Panc1 (cell line): ENCODE measurements around the gene ACTL7B. TPM values are rescaled to one million over a fixed set of nuclear protein-coding genes. Genes with fewer than 3 reads are reported as not detected.

Experiments
- ATAC-seq: fragments of 200-7000 bp; cut with Tn5 transposase; 2 replicates; pipeline ENCODE4 v1.9.1; 2020; ENCODE audit warnings: mild to moderate bottlenecking, moderate library complexity
- BruUV-seq: library from RNA; stranded (reverse); fragments of 400-500 nt; replicated peaks from 2 replicates; lab custom pipeline; 2021; lab: Mats Ljungman, UMichigan
- CTCF ChIA-PET: fragments of 300-600 bp; sonication (Branson Sonifier 250); formaldehyde crosslinking; loops from one replicate; lab custom pipeline; 2022; ENCODE audit warnings: antibody characterized with exemption; lab: Charles Lee
- POLR2A ChIA-PET: fragments of 300-600 bp; sonication (Branson Sonifier 250); formaldehyde crosslinking; loops from one replicate; lab custom pipeline; 2022; ENCODE audit warnings: antibody characterized with exemption; lab: Charles Lee
- DNase-seq: peaks from one replicate; pipeline ENCODE4 v3.0.0-alpha.2; 2010; ENCODE audit warnings: low read depth, low spot score
- H3K27ac ChIP-seq: 2 replicates; pipeline ENCODE4 v1.5.1; 2011; ENCODE audit warnings: mild to moderate bottlenecking, low read length, inconsistent platforms
- H3K27me3 ChIP-seq: fragments of 200-500 bp; sonication (Bioruptor generic); 2 replicates; pipeline ENCODE4 v1.6.0; 2014; ENCODE audit warnings: low read length, inconsistent platforms; ENCODE audit not compliant: control insufficient read depth, insufficient read depth
- H3K36me3 ChIP-seq: fragments of 200-500 bp; sonication (Bioruptor generic); 2 replicates; pipeline ENCODE4 v1.5.1; 2014; ENCODE audit warnings: inconsistent platforms, mild to moderate bottlenecking, low read length, moderate library complexity; ENCODE audit not compliant: control insufficient read depth, insufficient read depth
- H3K4me1 ChIP-seq: 2 replicates; pipeline ENCODE4 v1.5.1; 2011; ENCODE audit warnings: inconsistent platforms, mild to moderate bottlenecking, low read length, moderate library complexity; ENCODE audit not compliant: control insufficient read depth, insufficient read depth
- H3K4me3 ChIP-seq, 2 experiments: 2 replicates each; pipeline ENCODE4 v1.5.1; 2011 to 2012; ENCODE audit warnings: low read depth in 2 of 2, low read length in 2 of 2, mild to moderate bottlenecking in 2 of 2, inconsistent platforms in 1 of 2, moderate library complexity in 1 of 2
- H3K9me3 ChIP-seq: fragments of 200-500 bp; sonication (Bioruptor generic); 2 replicates; pipeline ENCODE4 v1.5.1; 2014; ENCODE audit warnings: low read depth, mild to moderate bottlenecking, inconsistent platforms, low read length, moderate library complexity; ENCODE audit not compliant: control insufficient read depth, insufficient read depth
- POLR2AphosphoS5 ChIP-seq: IDR thresholded peaks from 2 replicates; pipeline ENCODE4 v1.6.1; 2012; ENCODE audit warnings: mild to moderate bottlenecking, low read depth, low read length, moderate library complexity
- SIN3A ChIP-seq: IDR thresholded peaks from 2 replicates; pipeline ENCODE4 v1.6.1; 2012; ENCODE audit warnings: low read depth, mild to moderate bottlenecking, low read length, moderate library complexity, borderline replicate concordance; ENCODE audit not compliant: insufficient read depth
- TCF7L2 ChIP-seq: IDR thresholded peaks from 2 replicates; pipeline ENCODE4 v1.6.1; 2011; ENCODE audit warnings: mild to moderate bottlenecking, low read depth, low read length, inconsistent platforms
- in situ Hi-C: cut with HindIII; loops from 2 replicates; pipeline ENCODE4 v1.10.0; 2016; ENCODE audit warnings: low sequenced_read_pairs, low pct_unique_long_range_greater_than_20kb
- intact Hi-C: fragments of 100-400 bp; cut with micrococcal nuclease; formaldehyde crosslinking; loops from one replicate; pipeline ENCODE4 v1.10.0; 2022; ENCODE audit not compliant: unreplicated experiment
- total RNA-seq: library from RNA; stranded (reverse); gene quantifications from one replicate; pipeline ENCODE4 v1.2.1, GENCODE V29; 2021; ENCODE audit not compliant: unreplicated experiment
- TF ChIP-seq, protein P1 (sequence below), 2 experiments: IDR thresholded peaks; 2 replicates each; pipeline ENCODE4 v1.6.1; 2011 to 2012; ENCODE audit warnings: low read depth in 2 of 2, control low read depth in 1 of 2, low read length in 1 of 2, mild to moderate bottlenecking in 1 of 2, moderate library complexity in 1 of 2; ENCODE audit not compliant: insufficient read depth in 1 of 2
- TF ChIP-seq, protein P2 (sequence below): fragments of 450-650 bp; IDR thresholded peaks from 2 replicates; pipeline ENCODE4 v1.5.1; 2017; ENCODE audit warnings: mild to moderate bottlenecking

ACTL7B gene
- total RNA-seq, 1 experiment from 2014 or later = not detected

DNA sequence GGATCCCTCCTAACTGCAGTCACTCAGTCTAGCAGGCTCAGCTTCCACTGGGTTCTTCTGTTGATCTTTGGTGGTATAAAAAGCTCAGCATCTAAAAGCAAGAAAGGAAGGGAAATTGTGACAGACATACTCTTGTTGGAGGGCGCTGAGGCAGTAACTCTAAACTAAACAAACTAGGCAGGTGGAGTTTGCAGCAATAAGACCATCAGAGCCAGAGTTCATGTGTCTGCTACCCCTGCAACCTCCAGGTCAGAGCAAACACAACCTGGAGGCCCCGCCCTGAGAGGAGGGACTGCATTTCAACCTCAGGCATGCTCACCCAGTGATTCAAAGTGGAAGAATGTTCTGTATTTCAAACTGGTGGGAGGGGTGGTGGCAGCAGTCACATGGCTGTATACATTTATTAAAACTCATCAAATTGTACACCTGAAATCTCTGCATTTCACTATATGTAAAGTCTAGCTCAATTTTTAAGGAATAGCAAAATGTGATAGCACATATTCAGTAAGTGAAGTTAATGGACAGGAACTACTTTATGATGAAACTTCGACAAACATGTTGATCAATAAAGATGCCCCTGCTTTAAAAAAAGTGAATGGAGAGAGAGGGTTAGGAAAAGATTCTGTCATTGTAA, 13.4 kb upstream of the ACTL7B start:
- in situ Hi-C loops (no loop called here), intact Hi-C loops (no loop called here)
- no peaks in the 10 kb centered on the region for H3K4me1 ChIP-seq
- TF ChIP-seq, protein P1, sequence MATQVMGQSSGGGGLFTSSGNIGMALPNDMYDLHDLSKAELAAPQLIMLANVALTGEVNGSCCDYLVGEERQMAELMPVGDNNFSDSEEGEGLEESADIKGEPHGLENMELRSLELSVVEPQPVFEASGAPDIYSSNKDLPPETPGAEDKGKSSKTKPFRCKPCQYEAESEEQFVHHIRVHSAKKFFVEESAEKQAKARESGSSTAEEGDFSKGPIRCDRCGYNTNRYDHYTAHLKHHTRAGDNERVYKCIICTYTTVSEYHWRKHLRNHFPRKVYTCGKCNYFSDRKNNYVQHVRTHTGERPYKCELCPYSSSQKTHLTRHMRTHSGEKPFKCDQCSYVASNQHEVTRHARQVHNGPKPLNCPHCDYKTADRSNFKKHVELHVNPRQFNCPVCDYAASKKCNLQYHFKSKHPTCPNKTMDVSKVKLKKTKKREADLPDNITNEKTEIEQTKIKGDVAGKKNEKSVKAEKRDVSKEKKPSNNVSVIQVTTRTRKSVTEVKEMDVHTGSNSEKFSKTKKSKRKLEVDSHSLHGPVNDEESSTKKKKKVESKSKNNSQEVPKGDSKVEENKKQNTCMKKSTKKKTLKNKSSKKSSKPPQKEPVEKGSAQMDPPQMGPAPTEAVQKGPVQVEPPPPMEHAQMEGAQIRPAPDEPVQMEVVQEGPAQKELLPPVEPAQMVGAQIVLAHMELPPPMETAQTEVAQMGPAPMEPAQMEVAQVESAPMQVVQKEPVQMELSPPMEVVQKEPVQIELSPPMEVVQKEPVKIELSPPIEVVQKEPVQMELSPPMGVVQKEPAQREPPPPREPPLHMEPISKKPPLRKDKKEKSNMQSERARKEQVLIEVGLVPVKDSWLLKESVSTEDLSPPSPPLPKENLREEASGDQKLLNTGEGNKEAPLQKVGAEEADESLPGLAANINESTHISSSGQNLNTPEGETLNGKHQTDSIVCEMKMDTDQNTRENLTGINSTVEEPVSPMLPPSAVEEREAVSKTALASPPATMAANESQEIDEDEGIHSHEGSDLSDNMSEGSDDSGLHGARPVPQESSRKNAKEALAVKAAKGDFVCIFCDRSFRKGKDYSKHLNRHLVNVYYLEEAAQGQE (IDR thresholded peaks at IDR 0.05; ENCODE audit: insufficient read depth in 1 of 2, low read depth in 2 of 2, low read length in 1 of 2) = no peak
- TF ChIP-seq, protein P2, sequence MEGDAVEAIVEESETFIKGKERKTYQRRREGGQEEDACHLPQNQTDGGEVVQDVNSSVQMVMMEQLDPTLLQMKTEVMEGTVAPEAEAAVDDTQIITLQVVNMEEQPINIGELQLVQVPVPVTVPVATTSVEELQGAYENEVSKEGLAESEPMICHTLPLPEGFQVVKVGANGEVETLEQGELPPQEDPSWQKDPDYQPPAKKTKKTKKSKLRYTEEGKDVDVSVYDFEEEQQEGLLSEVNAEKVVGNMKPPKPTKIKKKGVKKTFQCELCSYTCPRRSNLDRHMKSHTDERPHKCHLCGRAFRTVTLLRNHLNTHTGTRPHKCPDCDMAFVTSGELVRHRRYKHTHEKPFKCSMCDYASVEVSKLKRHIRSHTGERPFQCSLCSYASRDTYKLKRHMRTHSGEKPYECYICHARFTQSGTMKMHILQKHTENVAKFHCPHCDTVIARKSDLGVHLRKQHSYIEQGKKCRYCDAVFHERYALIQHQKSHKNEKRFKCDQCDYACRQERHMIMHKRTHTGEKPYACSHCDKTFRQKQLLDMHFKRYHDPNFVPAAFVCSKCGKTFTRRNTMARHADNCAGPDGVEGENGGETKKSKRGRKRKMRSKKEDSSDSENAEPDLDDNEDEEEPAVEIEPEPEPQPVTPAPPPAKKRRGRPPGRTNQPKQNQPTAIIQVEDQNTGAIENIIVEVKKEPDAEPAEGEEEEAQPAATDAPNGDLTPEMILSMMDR = no peak
- TF ChIP-seq SIN3A (no peak), TCF7L2 (no peak), POLR2AphosphoS5 (no peak)
- no peak overlapping the region for H3K27ac ChIP-seq
- peaks cover 4% of the 10 kb centered on the region; the same call in 1 of the 2 replicates for H3K36me3 ChIP-seq
- CTCF ChIA-PET = no interaction called here
- H3K27me3 ChIP-seq = no peaks in the 10 kb centered on the region
- POLR2A ChIA-PET = no interaction called here
- no peaks in the 10 kb centered on the region for H3K9me3 ChIP-seq
- BruUV-seq = no TSS peak
- DNase-seq = no peak
- H3K4me3 ChIP-seq = no peak overlapping the region
- no peak for ATAC-seq

DNA sequence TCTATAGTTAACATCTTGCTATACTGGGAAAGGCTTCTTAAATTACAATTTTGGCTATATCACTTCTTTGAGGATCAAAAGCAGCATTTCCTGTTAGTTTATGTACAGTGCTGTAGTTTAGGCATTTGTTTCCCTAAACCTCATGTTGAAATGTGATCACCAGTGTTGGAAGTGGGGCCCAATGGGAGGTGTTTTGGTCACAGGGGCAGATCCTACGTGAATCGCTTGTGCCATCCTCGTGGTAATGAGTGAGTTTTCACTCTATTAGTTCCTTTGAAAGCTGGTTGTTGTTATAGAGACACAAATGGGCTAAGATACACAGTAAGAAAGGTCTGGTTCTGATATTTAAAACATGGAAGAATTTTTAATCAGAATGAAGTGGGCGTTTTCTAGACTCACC, 12.0 kb upstream of the ACTL7B start:
- Histone ChIP-seq H3K9me3 (no peaks in the 10 kb centered on the region), H3K27ac (no peak overlapping the region), H3K36me3 (no peaks in the 10 kb centered on the region; the same call in 1 of the 2 replicates), H3K4me3 (no peak overlapping the region), H3K27me3 (no peaks in the 10 kb centered on the region), H3K4me1 (no peaks in the 10 kb centered on the region)
- TF ChIP-seq, protein P1 (IDR thresholded peaks at IDR 0.05; ENCODE audit: insufficient read depth in 1 of 2, low read depth in 2 of 2, low read length in 1 of 2) = no peak
- in situ Hi-C loops (no loop called here), intact Hi-C loops (no loop called here)
- DNase-seq (no peak), ATAC-seq (no peak)
- CTCF ChIA-PET = no interaction called here
- no TSS peak for BruUV-seq
- POLR2A ChIA-PET = no interaction called here
